Esophagus muscularis mucosa (tissue), 4 donors: ENCODE data around the gene TBL3.

Experiments used
- CTCF ChIP-seq, 3 experiments: fragments of 200-600 bp in 2 of 3; fragments of 450-650 bp in 1 of 3; sonication (generic) in 2 of 3; IDR thresholded peaks; one replicate each; pipeline ENCODE4 v1.5.1; 2017 to 2019; ENCODE audit warnings: antibody characterized with exemption in 3 of 3, mild to moderate bottlenecking in 2 of 3, moderate library complexity in 1 of 3
- EP300 ChIP-seq: sonication (generic); formaldehyde crosslinking; IDR thresholded peaks from one replicate; pipeline ENCODE4 v1.6.1; 2017; ENCODE audit warnings: antibody characterized with exemption
- POLR2A ChIP-seq: fragments of 450-650 bp; IDR thresholded peaks from one replicate; pipeline ENCODE4 v1.6.1; 2017; ENCODE audit warnings: antibody characterized with exemption, moderate library complexity, mild to moderate bottlenecking, low read depth
- POLR2AphosphoS5 ChIP-seq, 2 donors: sonication (generic); formaldehyde crosslinking; IDR thresholded peaks; one replicate each; pipeline ENCODE4 v1.6.1; 2017; ENCODE audit warnings: antibody characterized with exemption in 2 of 2

- TF ChIP-seq CTCF (IDR thresholded peaks at IDR 0.05) (no peak), POLR2A (no peak), POLR2AphosphoS5 (IDR thresholded peaks at IDR 0.05) (no peak), EP300 (no peak)
These were observed 41.7 kb downstream of the TBL3 start for GRCh38 chr16:2013527-2013926.
